Measurements from ENCODE around the gene DDX19B.

Gene DDX19B

DNA sequence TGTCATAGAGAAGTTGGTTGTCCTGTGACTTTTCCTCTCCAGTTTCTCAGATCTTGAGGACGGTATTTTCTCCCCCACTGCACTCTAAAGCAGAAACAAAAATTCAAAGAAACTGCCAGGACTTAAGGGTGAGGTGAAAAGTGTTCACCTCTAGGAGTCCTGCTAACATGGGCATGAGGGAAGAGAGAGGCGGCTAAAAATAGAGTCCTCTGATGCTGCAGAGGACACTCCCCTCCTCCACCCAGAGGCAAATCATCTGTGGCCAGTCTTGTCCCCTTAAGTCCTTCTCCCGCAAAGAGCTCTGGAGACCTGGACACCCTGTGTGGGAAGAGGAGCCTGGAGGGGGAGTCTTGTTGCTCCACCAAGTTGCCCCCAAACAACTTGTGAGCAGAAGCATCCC is 43.0 kb downstream of the DDX19B start:
- no peaks in the 10 kb centered on the region for H3K27me3 ChIP-seq (ENCODE audit: insufficient read depth, poor library complexity, severe bottlenecking)
- no peak overlapping the region for H3K4me3 ChIP-seq (replicated peaks; ENCODE audit: insufficient read depth, low read length)
- no peak for DNase-seq (ENCODE audit: low read depth in 1 of 2, low spot score in 1 of 2)
- H3K27ac ChIP-seq (replicated peaks): no peak overlapping the region
- TF ChIP-seq, protein P1, sequence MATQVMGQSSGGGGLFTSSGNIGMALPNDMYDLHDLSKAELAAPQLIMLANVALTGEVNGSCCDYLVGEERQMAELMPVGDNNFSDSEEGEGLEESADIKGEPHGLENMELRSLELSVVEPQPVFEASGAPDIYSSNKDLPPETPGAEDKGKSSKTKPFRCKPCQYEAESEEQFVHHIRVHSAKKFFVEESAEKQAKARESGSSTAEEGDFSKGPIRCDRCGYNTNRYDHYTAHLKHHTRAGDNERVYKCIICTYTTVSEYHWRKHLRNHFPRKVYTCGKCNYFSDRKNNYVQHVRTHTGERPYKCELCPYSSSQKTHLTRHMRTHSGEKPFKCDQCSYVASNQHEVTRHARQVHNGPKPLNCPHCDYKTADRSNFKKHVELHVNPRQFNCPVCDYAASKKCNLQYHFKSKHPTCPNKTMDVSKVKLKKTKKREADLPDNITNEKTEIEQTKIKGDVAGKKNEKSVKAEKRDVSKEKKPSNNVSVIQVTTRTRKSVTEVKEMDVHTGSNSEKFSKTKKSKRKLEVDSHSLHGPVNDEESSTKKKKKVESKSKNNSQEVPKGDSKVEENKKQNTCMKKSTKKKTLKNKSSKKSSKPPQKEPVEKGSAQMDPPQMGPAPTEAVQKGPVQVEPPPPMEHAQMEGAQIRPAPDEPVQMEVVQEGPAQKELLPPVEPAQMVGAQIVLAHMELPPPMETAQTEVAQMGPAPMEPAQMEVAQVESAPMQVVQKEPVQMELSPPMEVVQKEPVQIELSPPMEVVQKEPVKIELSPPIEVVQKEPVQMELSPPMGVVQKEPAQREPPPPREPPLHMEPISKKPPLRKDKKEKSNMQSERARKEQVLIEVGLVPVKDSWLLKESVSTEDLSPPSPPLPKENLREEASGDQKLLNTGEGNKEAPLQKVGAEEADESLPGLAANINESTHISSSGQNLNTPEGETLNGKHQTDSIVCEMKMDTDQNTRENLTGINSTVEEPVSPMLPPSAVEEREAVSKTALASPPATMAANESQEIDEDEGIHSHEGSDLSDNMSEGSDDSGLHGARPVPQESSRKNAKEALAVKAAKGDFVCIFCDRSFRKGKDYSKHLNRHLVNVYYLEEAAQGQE (IDR thresholded peaks at IDR 0.05; ENCODE audit: insufficient replicate concordance, low read depth): no peak
- TF ChIP-seq POLR2AphosphoS5 (IDR thresholded peaks at IDR 0.05; ENCODE audit: low read depth): no peak
- TF ChIP-seq GABPA (IDR thresholded peaks at IDR 0.05; ENCODE audit: low read depth): no peak
- TF ChIP-seq SPI1 (IDR thresholded peaks at IDR 0.05; ENCODE audit: borderline replicate concordance, low read depth): no peak
- TF ChIP-seq, protein P2, sequence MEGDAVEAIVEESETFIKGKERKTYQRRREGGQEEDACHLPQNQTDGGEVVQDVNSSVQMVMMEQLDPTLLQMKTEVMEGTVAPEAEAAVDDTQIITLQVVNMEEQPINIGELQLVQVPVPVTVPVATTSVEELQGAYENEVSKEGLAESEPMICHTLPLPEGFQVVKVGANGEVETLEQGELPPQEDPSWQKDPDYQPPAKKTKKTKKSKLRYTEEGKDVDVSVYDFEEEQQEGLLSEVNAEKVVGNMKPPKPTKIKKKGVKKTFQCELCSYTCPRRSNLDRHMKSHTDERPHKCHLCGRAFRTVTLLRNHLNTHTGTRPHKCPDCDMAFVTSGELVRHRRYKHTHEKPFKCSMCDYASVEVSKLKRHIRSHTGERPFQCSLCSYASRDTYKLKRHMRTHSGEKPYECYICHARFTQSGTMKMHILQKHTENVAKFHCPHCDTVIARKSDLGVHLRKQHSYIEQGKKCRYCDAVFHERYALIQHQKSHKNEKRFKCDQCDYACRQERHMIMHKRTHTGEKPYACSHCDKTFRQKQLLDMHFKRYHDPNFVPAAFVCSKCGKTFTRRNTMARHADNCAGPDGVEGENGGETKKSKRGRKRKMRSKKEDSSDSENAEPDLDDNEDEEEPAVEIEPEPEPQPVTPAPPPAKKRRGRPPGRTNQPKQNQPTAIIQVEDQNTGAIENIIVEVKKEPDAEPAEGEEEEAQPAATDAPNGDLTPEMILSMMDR (IDR thresholded peaks at IDR 0.05; ENCODE audit: insufficient read depth, low read length): no peak

DNA sequence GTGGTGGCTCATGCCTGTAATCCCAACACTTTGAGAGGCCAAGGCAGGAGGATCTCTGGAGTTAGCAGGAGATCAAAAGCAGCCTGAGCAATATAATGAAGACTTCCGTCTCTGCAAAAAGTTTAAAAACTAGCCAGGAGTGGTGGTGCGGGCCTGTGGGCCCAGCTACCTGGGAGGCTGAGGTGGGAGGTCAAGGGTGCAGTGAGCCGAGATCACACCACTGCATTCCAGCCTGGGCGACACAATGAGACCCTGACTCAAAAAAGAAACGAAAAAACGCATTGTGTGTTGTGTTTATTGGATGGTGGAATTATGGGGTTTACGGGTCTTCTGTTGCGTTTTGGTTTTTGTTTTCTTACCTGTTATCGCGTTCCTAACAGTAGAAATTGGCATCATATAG is 46.9 kb downstream of the DDX19B start:
- no peaks in the 10 kb centered on the region for H3K27me3 ChIP-seq (ENCODE audit: insufficient read depth, poor library complexity, severe bottlenecking)
- H3K4me3 ChIP-seq (replicated peaks; ENCODE audit: insufficient read depth, low read length): peak overlapping the region; percentile 96
- TF ChIP-seq, protein P2 (IDR thresholded peaks at IDR 0.05; ENCODE audit: insufficient read depth, low read length): no peak
- TF ChIP-seq SPI1 (IDR thresholded peaks at IDR 0.05; ENCODE audit: borderline replicate concordance, low read depth) (no peak), POLR2AphosphoS5 (IDR thresholded peaks at IDR 0.05; ENCODE audit: low read depth) (no peak), GABPA (IDR thresholded peaks at IDR 0.05; ENCODE audit: low read depth) (no peak)
- TF ChIP-seq, protein P1 (IDR thresholded peaks at IDR 0.05; ENCODE audit: insufficient replicate concordance, low read depth): no peak
- no peak for DNase-seq (ENCODE audit: low read depth in 1 of 2, low spot score in 1 of 2)
- H3K27ac ChIP-seq (replicated peaks): peak overlapping the region; percentile 86

DNA sequence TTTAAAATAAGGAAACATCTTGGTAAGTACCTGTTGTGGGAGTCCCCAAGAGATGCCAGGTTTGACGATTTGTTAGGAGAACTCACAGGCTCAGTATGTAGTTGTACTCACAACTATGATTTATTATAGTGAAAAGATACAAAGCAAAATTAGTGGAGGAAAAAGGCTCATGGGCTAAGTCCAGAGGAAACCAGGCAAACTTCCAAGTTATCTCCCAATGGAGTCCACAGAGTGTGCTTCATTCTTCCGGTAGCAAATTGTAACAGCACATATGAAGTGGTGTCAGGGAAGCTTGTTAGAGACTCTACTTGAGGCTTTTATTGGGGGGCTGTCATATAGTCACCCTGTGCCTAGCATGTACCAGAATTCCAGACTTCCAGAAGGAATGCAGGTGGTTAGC is 50.0 kb downstream of the DDX19B start:
- no peaks in the 10 kb centered on the region for H3K27me3 ChIP-seq (ENCODE audit: insufficient read depth, poor library complexity, severe bottlenecking)
- H3K4me3 ChIP-seq (replicated peaks; ENCODE audit: insufficient read depth, low read length): no peak overlapping the region
- no peak for TF ChIP-seq GABPA (IDR thresholded peaks at IDR 0.05; ENCODE audit: low read depth)
- no peak for TF ChIP-seq SPI1 (IDR thresholded peaks at IDR 0.05; ENCODE audit: borderline replicate concordance, low read depth)
- TF ChIP-seq, protein P2 (IDR thresholded peaks at IDR 0.05; ENCODE audit: insufficient read depth, low read length): no peak
- TF ChIP-seq POLR2AphosphoS5 (IDR thresholded peaks at IDR 0.05; ENCODE audit: low read depth): no peak
- TF ChIP-seq, protein P1 (IDR thresholded peaks at IDR 0.05; ENCODE audit: insufficient replicate concordance, low read depth): no peak
- no peak for DNase-seq (ENCODE audit: low read depth in 1 of 2, low spot score in 1 of 2)
- H3K27ac ChIP-seq (replicated peaks): no peak overlapping the region
